Keratinocyte (primary cell): ENCODE results near the gene FIBIN. TPM values are rescaled to one million over a fixed set of nuclear protein-coding genes. Genes with fewer than 3 reads are reported as not detected.
"Not testable (repeated sequence)": the region's sequence is repeated elsewhere in the genome, so short reads cannot be mapped to it uniquely, and the experiment has no call there.

Experiments
- DNase-seq: peaks from one replicate; pipeline ENCODE4 v3.0.0-alpha.2; 2011; ENCODE audit warnings: low read depth, missing footprints, low spot score
- FAIRE-seq: peaks from 2 replicates; lab custom pipeline; 2011; peaks lifted over from hg19 to GRCh38; lab: Jason Lieb, UNC
- H2AFZ ChIP-seq: 2 replicates; pipeline ENCODE4 v1.6.0; 2012; ENCODE audit warnings: low read length, control low read depth, inconsistent platforms; ENCODE audit not compliant: control insufficient read depth
- H3K27ac ChIP-seq: 2 replicates; pipeline ENCODE4 v1.5.1; 2011; ENCODE audit warnings: low read length; ENCODE audit not compliant: control insufficient read depth, insufficient read depth
- H3K27me3 ChIP-seq: 3 replicates; pipeline ENCODE4 v1.6.0; 2011; ENCODE audit warnings: low read length; ENCODE audit not compliant: control insufficient read depth, insufficient read depth; ENCODE audit errors: extremely low read depth
- H3K36me3 ChIP-seq, 2 experiments: 2 replicates in 1 of 2; 3 replicates in 1 of 2; pipeline ENCODE4 v1.5.1; 2011; ENCODE audit warnings: low read length in 2 of 2, mild to moderate bottlenecking in 1 of 2; ENCODE audit not compliant: control insufficient read depth in 2 of 2, insufficient read depth in 2 of 2; ENCODE audit errors: extremely low read depth in 1 of 2
- H3K4me1 ChIP-seq: 3 replicates; pipeline ENCODE4 v1.5.1; 2011; ENCODE audit warnings: low read length; ENCODE audit not compliant: control insufficient read depth, insufficient read depth; ENCODE audit errors: extremely low read depth
- H3K4me2 ChIP-seq: 3 replicates; pipeline ENCODE4 v1.6.0; 2011; ENCODE audit warnings: low read depth, low read length; ENCODE audit not compliant: control insufficient read depth, insufficient read depth; ENCODE audit errors: extremely low read depth
- H3K4me3 ChIP-seq, 3 experiments: fragments of 200-600 bp in 1 of 3; sonication (generic) in 1 of 3; 2 replicates in 2 of 3; 3 replicates in 1 of 3; pipeline ENCODE4 v1.5.1; 2011 to 2016; ENCODE audit warnings: low read length in 3 of 3, mild to moderate bottlenecking in 3 of 3, control low read depth in 2 of 3, inconsistent platforms in 1 of 3, low read depth in 1 of 3, mixed read lengths in 1 of 3, mixed run types in 1 of 3, moderate library complexity in 1 of 3; ENCODE audit not compliant: control insufficient read depth in 2 of 3, insufficient read depth in 2 of 3; ENCODE audit errors: extremely low read depth in 1 of 3
- H3K79me2 ChIP-seq: 2 replicates; pipeline ENCODE4 v1.6.0; 2012; ENCODE audit warnings: low read length; ENCODE audit not compliant: control insufficient read depth, insufficient read depth
- H3K9ac ChIP-seq: 3 replicates; pipeline ENCODE4 v1.6.0; 2011; ENCODE audit warnings: low read length; ENCODE audit not compliant: control insufficient read depth, insufficient read depth; ENCODE audit errors: extremely low read depth
- H3K9me1 ChIP-seq: 3 replicates; pipeline ENCODE4 v1.6.0; 2011; ENCODE audit warnings: low read length; ENCODE audit not compliant: control insufficient read depth, insufficient read depth; ENCODE audit errors: extremely low read depth
- H3K9me3 ChIP-seq: 2 replicates; pipeline ENCODE4 v1.5.1; 2012; ENCODE audit warnings: low read depth, low read length; ENCODE audit not compliant: control insufficient read depth
- H4K20me1 ChIP-seq: 3 replicates; pipeline ENCODE4 v1.6.0; 2011; ENCODE audit warnings: low read length; ENCODE audit not compliant: control insufficient read depth, insufficient read depth; ENCODE audit errors: extremely low read depth
- EZH2 ChIP-seq: IDR thresholded peaks from one replicate; pipeline ENCODE4 v1.6.1; 2012; ENCODE audit warnings: inconsistent platforms, mild to moderate bottlenecking, low read length, moderate library complexity
- dilution Hi-C: fragments of 300-500 bp; cut with MboI; formaldehyde crosslinking; loops from one replicate; pipeline ENCODE4 v1.7.0; 2020; ENCODE audit warnings: low sequenced_read_pairs; ENCODE audit not compliant: extremely low pct_ligation_motif_present
- polyA plus RNA-seq, 5 experiments: library from polyadenylated mRNA; depleted of rRNA in 3 of 5; stranded (reverse) in 3 of 5; stranded (forward) in 1 of 5; unstranded in 1 of 5; fragments of >200 nt; gene quantifications; 1 replicate in 1 of 5; 2 replicates in 3 of 5; 3 replicates in 1 of 5; pipeline versions ENCODE4 v1.2.1 to v1.2.3, GENCODE V29; 2011 to 2012; ENCODE audit warnings: missing spikeins in 2 of 5, low read depth in 1 of 5, low replicate concordance in 1 of 5
- TF ChIP-seq, protein P1 (sequence below), 3 experiments: IDR thresholded peaks in 1 of 3; conservative IDR thresholded peaks in 1 of 3; optimal IDR thresholded peaks in 1 of 3; 2 replicates in 2 of 3; 3 replicates in 1 of 3; pipeline versions ENCODE3 to v1.5.1; 2011; ENCODE audit warnings: low read length in 3 of 3, mild to moderate bottlenecking in 3 of 3, moderate library complexity in 2 of 3, control low read depth in 1 of 3, inconsistent platforms in 1 of 3; ENCODE audit not compliant: insufficient read depth in 2 of 3; ENCODE audit errors: extremely low read depth in 1 of 3

FIBIN gene
- polyA plus RNA-seq, 1 donor (not counting 4 experiments of a cell fraction or from before 2014, with no cell fraction given), result 0.30 TPM

DNA sequence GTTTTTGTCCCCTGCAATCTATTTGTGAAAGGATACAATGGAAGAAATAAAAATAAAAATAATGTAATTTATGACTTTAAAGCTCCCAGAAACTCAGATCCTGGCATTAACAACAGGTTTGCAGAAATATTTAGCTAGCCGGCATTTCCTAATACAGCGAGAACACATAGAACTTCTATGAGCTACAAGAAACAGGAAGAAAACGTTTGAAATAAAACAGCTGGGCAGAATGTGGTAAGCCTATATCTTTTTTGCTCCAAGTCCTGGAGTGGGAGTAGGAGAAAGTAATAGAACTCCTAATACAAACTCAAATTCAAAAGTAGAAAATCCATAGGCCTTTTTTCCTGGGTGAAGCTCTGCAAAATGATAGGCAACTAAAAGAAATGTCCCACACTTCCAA lies 29.6 kb upstream of the FIBIN start:
- no peak overlapping the region for H3K4me2 ChIP-seq

DNA sequence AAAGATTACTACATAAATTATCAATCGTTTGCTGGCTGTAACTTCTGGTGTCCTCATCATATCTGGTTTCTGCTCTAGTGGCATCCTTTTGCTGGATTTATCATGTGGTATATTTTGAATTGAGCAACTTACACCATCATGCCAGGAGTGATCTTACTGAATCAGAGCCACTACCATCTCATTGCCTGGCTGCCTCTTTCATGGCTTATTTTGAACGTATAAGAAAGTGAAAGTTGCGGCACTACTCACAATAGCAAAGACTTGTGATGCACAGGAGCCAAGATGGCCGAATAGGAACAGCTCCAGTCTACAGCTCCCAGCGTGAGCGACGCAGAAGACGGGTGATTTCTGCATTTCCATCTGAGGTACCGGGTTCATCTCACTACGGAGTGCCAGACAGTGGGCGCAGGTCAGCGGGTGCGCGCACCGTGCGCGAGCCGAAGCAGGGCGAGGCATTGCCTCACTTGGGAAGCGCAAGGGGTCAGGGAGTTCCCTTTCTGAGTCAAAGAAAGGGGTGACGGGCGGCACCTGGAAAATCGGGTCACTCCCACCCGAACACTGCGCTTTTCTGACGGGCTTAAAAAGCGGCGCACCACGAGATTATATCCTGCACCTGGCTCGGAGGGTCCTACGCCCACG lies 28.9 kb upstream of the FIBIN start:
- dilution Hi-C loops, FAIRE-seq: not testable (repeated sequence)

More for the DNA sequence above, 29.6 kb upstream of the FIBIN start:
- H3K36me3 ChIP-seq, result no peaks in the 10 kb centered on the region
- no peak for TF ChIP-seq EZH2
- TF ChIP-seq, protein P1, sequence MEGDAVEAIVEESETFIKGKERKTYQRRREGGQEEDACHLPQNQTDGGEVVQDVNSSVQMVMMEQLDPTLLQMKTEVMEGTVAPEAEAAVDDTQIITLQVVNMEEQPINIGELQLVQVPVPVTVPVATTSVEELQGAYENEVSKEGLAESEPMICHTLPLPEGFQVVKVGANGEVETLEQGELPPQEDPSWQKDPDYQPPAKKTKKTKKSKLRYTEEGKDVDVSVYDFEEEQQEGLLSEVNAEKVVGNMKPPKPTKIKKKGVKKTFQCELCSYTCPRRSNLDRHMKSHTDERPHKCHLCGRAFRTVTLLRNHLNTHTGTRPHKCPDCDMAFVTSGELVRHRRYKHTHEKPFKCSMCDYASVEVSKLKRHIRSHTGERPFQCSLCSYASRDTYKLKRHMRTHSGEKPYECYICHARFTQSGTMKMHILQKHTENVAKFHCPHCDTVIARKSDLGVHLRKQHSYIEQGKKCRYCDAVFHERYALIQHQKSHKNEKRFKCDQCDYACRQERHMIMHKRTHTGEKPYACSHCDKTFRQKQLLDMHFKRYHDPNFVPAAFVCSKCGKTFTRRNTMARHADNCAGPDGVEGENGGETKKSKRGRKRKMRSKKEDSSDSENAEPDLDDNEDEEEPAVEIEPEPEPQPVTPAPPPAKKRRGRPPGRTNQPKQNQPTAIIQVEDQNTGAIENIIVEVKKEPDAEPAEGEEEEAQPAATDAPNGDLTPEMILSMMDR (optimal IDR thresholded peaks at IDR 0.05 in 1 of 3, IDR thresholded peaks at IDR 0.05 in 1 of 3, conservative IDR thresholded peaks at IDR 0.05 in 1 of 3; ENCODE audit: extremely low read depth in 1 of 3, insufficient read depth in 2 of 3, low read length in 3 of 3), result no peak
- no peak overlapping the region for H3K27ac ChIP-seq
- DNase-seq (no peak), FAIRE-seq (no peak)
- peaks cover 4% of the 10 kb centered on the region for H3K4me1 ChIP-seq
- no peaks in the 10 kb centered on the region for H3K9me1 ChIP-seq
- H3K9me3 ChIP-seq, result no peaks in the 10 kb centered on the region
- no peak overlapping the region for H2AFZ ChIP-seq
- dilution Hi-C loops, result no loop called here
- no peak overlapping the region for H3K4me3 ChIP-seq
- H3K9ac ChIP-seq, result no peak overlapping the region
- no peaks in the 10 kb centered on the region for H3K27me3 ChIP-seq
- no peaks in the 10 kb centered on the region for H3K79me2 ChIP-seq
- no peaks in the 10 kb centered on the region for H4K20me1 ChIP-seq

DNA sequence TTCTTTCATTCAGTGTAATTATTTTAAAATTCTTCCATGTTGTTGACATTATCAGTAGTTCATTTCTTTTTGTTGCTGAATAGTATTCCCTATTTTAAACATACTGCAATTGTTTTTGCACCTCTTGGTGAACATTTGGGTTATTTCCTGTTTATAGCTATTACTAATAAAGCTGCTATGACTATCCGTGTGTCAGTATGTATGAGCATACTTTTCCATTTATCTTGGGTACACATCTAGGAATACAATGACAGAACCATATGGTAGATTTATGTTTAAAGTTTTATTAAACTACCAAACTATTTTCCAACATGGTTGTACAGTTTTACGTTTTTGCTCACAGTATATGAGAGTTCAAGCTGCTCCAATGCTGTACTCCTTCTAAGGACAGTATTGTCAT lies 22.0 kb upstream of the FIBIN start:
- DNase-seq, result no peak
- Histone ChIP-seq H3K36me3 (no peaks in the 10 kb centered on the region), H3K4me1 (no peaks in the 10 kb centered on the region), H3K79me2 (no peaks in the 10 kb centered on the region), H3K9me3 (no peaks in the 10 kb centered on the region), H2AFZ (no peak overlapping the region), H3K27ac (no peak overlapping the region), H3K4me3 (no peak overlapping the region), H3K9me1 (no peaks in the 10 kb centered on the region), H4K20me1 (no peaks in the 10 kb centered on the region), H3K27me3 (no peaks in the 10 kb centered on the region), H3K9ac (no peak overlapping the region), H3K4me2 (no peak overlapping the region)
- FAIRE-seq, result no peak
- dilution Hi-C loops, result no loop called here
- TF ChIP-seq EZH2, result no peak
- TF ChIP-seq, protein P1 (optimal IDR thresholded peaks at IDR 0.05 in 1 of 3, IDR thresholded peaks at IDR 0.05 in 1 of 3, conservative IDR thresholded peaks at IDR 0.05 in 1 of 3; ENCODE audit: extremely low read depth in 1 of 3, insufficient read depth in 2 of 3, low read length in 3 of 3), result no peak

More for the DNA sequence above, 28.9 kb upstream of the FIBIN start:
- H4K20me1 ChIP-seq, H3K79me2 ChIP-seq, H2AFZ ChIP-seq, H3K27ac ChIP-seq, H3K4me1 ChIP-seq, DNase-seq, H3K4me3 ChIP-seq, H3K36me3 ChIP-seq, H3K9me3 ChIP-seq, H3K9me1 ChIP-seq, H3K27me3 ChIP-seq, H3K9ac ChIP-seq, H3K4me2 ChIP-seq: not testable (repeated sequence)
